ENCODE measurements around the gene BCAP31.
"Not testable (repeated sequence)": the region's sequence is repeated elsewhere in the genome, so short reads cannot be mapped to it uniquely, and the experiment has no call there.

The BCAP31 gene

DNA sequence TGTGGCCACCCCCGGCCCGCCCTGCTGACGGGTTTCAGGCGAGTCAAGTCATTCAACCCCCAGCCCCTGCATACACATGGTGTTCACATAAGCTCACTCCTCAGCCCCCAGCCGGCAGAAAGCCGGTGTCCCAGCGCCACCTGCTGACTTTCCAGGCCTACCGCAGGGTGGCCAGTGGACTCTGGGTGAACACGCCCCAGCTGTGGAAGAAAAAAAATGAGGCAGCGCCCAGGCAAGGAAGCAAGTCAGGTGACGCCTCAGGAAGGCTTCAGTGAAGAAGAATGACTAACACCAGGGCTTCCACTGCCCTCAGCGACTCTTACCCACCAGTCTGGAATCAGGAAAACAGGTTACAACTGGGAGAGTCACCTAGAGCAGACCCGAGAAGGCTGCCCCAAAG lies 15.8 kb downstream of the BCAP31 start:
- peak in 10 of 14 donors; percentile 20 to 68 (median 34) for DNase-seq

DNA sequence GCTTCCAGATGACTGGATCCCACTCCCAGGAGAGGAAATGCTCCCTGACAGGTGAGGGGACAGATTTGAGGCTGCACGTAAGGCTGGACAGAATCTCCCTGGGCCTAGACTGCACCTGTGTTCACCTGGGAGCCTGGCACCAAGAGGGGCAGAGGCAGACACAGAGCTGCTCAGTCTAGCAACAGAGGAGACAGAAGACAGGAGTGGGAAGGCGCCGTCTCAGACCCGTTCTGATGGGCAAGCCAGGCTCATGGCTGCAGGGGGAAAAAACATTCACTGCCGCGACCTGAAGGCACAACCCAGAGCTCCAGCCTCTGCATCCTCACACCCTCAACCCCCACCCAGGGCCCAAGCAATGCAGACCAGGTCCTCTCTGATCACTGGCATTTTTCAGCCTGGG lies 16.8 kb downstream of the BCAP31 start:
- DNase-seq, result no peak

DNA sequence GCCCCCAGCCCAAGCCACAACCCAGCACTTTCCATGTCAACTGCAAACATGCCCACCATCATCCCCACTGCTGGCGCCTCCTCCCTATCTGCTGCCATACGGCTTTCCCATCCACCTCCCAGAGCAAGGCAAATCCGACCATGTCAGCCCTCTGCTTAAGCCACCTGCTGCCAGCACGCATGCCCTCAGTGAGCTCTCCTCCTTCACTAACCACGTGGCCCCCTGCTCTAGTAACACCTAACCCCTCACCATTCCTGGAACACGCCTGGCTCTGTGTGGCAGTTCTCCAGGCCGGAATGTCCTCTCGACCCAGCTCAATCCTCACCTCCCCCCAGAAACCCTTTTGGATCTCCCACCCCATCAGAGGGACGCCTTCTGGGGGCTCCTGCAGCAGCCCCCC lies 17.4 kb downstream of the BCAP31 start:
- DNase-seq, result no peak

DNA sequence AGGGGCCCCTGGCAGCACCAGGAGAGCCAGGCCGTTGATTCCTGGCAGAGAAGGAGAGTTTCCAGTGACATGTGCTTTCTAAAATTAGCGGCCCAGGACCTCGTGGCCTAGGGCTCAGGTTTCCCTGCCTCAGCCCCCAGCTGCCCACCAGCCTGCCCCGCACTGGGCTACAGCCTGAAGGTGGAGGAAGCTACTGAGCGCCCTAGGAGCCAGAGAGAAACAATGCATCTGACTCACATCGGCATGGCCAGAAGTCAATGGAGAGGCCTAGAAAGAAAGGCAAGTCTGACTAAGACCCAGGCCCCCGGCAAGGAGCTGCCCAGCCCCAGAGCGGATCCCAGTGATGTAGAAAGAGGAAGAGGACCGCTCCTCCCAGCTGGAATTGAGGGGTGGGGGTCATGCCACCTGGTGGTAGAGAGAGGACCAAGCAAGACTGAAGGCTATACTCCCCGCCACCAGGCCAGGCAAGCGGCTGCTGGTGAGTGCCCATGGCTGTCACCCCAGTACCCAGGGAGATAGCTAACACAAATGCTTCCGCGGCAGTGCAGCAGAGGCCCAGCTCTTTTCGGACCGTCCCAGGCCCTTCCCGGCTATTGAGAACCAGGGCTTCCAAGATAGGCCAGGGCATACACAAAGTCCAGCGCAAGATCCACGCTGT lies 18.7 kb downstream of the BCAP31 start:
- not testable (repeated sequence) for DNase-seq

DNA sequence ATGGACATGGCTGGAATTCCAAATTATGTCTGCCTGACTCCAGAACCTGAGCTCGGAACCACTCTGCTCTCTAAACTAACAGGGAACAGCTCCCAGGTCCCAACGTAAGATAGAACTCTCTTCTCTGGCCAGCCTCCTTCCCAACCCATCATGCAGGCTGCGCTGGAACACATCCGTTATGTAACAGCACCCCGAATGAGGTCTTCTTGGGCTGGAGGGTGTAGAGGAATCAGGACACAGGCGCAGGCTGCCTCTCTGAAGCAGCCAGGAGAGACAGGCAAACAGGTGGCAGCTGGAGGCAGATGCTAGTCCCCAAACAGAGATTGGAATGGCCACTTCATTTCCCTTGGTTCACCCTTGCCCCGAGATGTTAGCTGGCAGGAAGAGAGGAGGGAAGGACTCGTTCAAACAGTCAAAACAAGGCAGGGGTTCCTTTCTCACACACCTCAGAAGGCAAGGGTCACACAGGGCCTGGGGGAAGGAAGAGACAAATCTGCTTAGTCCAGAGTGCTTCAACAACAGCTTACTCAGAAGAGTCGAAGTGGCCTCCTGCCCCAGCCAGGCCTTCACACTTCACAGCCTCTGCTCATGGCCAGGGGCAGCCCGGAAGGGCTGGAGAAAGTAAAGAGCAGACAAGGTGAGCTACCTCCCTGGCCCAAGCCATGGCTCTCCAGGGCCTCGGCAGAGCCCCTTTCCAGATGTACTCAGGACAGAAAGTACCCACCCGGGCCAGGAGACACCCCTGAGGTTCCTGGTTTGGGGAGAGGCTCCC lies 19.4 kb downstream of the BCAP31 start:
- DNase-seq, result not testable (repeated sequence)

DNA sequence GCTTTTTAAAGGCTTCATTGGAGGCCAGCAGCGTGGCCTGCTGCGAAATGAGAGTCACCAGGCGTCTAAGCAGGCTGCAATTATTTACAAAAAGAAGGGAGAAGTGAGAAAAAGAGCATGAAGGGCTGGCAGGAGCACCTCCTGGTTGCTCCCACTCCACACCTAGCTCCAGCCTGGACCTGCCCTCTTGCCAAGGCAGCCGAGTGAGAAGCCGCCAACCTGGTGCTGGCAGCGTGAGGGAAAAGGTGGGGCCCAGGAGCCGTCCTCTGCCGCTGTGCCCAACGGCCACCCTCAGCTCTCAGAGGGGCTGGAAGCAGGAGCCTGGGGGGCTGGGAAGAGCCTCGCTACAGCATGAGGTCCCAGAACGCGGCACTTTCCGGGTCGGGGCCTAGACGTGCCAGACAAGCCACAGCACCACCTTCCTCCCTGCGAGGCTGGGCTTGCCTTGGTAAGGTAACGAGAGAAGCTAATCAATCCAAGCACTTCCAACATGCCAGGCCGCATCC lies 20.1 kb downstream of the BCAP31 start:
- peak in 1 of 14 donors; percentile 29 for DNase-seq

GRCh38 chrX:153703036-153703370 lies 21.2 kb downstream of the BCAP31 start:
- DNase-seq, result no peak

- no peak for DNase-seq
Measured at GRCh38 chrX:153702336-153703035, 21.7 kb downstream of the BCAP31 start.

- no peak for DNase-seq
Measured at GRCh38 chrX:153701706-153702105, 22.5 kb downstream of the BCAP31 start.

DNA sequence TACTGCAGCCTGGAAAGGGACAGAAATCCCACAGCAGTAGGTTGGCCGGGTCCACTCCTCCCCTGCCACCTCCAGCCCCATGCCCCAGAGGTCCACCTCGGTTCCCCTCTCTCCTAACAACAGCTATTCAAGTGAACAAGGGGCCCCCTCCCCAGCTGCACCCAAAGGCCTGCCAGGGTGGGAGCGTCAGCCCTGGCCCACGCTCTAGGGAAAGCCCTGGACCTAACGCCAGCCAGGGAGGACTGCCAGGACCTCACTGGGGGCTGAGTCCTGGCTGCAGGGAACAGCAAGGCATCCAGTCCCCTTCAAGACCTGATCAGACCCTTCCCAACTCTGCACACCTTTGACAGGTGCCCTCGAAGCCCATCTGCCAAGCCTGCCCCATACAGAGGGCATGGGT lies 23.2 kb downstream of the BCAP31 start:
- DNase-seq, result no peak

- no peak for DNase-seq
Measured at GRCh38 chrX:153700376-153700945, 23.7 kb downstream of the BCAP31 start.

DNA sequence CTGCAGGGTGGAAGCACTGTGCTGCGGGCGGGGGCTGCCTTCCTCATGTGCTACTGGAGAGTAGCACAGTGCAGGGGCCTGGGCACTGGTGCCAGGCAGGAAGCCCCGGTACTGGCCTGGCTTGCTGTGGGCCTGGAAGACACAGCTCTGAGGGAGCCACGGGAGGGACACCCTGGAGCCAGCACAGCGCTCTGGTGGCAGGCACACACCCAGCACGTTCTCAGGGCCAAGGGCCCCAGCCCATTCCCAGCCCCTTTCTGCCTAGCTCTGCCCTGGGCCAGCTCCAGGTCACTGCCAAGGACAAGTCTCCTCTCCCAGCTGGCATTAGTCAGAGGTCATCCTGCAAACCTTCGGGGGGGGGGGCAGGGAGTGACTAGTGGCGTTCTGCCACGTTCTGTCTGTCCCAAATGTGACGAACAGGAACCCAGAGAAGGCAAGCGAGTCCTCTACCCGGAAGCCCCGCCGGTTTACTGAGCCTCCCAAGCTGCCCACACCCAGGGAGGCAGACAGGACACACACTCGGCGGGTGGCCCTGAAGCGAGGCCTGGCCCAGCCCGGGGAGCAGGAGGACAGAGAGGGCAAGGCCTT lies 24.3 kb downstream of the BCAP31 start:
- peak in 1 of 14 donors; percentile 50 for DNase-seq

DNA sequence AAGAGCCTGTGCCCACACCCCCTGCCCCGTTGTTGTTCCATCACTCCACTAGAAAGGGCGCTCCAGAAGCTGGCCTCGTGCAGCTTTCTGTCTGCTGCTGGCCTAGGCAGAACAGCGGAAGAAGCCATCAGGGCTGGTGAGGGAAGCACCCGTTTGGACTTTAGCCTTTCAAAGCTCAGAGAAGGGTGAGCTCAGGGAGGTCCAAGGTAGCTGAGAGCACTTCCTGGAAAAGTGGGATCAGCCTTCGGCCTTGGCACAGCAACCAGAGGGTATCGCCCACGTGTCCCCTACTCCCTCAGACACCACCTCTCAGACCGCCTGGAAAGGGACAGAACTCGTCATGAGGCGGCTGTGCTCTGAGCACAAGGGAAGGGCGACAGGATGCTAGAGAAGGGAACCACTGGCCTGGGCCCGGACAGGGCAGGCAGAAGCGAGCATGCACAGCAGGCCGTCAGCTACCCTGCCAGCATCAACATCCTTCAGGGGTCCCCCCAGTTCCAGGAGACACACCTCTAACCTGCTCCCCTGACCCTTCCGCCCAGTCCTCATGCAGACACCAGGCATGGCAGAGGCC lies 24.9 kb downstream of the BCAP31 start:
- not testable (repeated sequence) for DNase-seq

GRCh38 chrX:153697924-153698865 lies 26.0 kb downstream of the BCAP31 start:
- DNase-seq, result no peak

DNA sequence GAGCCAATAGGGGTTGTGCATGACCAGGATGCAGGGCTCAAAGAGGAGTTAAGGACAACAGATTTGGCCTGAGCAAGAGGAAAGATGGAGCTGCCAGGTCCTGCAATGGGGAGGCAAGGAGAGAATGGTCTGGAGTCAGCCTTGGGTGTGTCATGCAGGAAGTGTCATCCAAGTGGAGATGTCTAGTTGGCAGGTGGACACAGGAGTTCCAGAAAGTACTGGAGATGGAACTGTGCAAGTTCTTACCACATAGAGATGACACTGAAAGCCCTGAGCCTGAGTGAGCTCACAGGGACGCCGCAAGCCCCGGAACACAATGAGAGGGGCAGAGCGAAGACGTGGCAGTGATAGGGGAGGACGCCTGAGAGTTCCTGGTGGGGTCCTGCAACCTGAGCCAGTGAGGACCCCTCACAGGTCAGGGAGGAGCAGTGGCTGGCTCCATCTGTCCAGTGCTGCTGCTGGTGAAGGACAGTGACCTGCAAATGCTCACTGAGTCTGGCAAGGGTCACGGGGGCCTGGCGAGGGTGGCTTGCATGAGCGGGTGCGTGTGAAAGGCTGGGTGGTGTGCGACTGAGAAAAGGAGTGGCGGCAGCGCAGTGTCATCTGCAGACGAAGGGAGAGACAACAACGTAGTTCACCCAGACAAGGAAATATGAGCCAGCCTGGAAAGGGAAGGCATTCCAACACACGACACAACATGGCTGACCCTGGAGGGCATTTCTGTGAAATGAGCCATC lies 27.0 kb downstream of the BCAP31 start:
- DNase-seq, result not testable (repeated sequence)

DNA sequence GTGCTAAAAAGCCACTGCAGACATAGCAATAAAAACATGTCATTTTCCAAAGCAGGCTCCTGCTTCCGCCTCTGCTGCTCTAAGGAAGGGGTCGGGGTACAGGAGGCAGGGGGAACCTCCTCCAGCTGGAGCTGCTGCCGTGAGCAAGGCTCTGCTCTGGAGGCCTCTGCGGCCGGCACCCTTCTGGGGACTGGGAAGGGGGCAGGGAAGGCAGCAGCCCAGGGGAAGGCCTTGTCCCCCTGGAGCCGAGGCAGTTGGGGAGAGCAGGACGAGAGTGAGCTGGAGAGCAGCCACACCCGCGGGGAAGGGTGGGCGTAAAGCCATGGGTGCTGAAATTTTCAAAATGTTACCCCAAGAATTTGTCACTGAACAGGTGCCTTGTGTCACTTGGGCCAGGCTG lies 27.6 kb downstream of the BCAP31 start:
- not testable (repeated sequence) for DNase-seq

- DNase-seq, result no peak
Measured at GRCh38 chrX:153696100-153696499, 28.1 kb downstream of the BCAP31 start.

DNA sequence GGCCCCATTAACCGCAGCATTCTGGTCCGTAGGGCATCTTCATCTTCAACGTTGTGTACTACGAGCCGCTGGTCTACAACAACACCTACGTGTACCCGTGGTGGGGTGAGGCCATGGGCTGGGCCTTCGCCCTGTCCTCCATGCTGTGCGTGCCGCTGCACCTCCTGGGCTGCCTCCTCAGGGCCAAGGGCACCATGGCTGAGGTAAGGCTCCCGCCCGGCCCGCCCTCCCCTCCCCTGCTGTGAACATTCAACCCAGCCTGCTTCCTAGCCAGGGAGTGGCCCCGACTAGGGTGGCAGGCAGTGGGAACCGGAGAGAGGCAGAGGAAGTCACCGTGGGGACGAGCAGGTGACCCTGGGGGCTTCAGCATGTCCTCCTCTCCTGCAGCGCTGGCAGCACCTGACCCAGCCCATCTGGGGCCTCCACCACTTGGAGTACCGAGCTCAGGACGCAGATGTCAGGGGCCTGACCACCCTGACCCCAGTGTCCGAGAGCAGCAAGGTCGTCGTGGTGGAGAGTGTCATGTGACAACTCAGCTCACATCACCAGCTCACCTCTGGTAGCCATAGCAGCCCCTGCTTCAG lies 29.4 kb downstream of the BCAP31 start:
- no peak for DNase-seq

GRCh38 chrX:153694256-153694655 lies 29.9 kb downstream of the BCAP31 start:
- DNase-seq, result not testable (repeated sequence)

All from C1 segment of cervical spinal cord (tissue), 14 donors.